ENCODE data around the gene TMED10. TPM values are rescaled to one million over a fixed set of nuclear protein-coding genes. Genes with fewer than 3 reads are reported as not detected.

Gene TMED10
- total and polyA plus RNA-seq, 2 of the 13 experiments (the other 11 are each of a cell fraction or from before 2014, with no cell fraction given), result 311 to 377 TPM

DNA sequence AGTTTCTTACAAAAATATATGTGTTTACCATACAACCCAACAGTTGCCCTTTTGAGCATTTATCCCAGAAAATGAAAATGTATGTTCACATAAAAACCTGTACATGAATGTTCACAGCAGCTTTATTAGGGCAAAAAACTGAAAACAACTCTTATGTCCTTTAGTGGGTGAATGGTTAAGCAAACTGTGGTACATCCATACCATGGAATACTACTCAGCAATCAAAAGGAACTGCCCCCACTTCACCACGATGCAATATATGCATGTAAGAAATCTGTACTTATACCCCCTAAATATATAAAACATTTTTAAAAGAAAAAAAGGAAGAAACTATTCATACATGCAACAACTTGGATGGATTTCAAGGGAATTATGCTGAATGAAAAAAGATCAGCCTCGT is 42.8 kb downstream of the TMED10 start:
- POLR2A ChIA-PET, result no interaction called here
- 48% methylated on average over 2 of the region's 2 CpGs for WGBS (ENCODE audit: low lambda C conversion rate)
- Histone ChIP-seq H4K20me1 (ENCODE audit: insufficient read depth, low read length) (no peaks in the 10 kb centered on the region), H2AFZ (ENCODE audit: low read length) (no peak overlapping the region), H3K4me2 (ENCODE audit: low read depth, low read length) (no peak overlapping the region), H3K4me3 (replicated peaks in 1 of 3; ENCODE audit: insufficient read depth in 1 of 3, low read depth in 2 of 3, low read length in 3 of 3) (no peak overlapping the region), H3K9me3 (ENCODE audit: low read length) (no peaks in the 10 kb centered on the region), H3K79me2 (ENCODE audit: insufficient read depth, low read length) (peaks cover 6% of the 10 kb centered on the region), H3K9ac (ENCODE audit: insufficient read depth, low read depth, low read length) (no peak overlapping the region), H3K4me1 (ENCODE audit: insufficient read depth, low read length) (peaks cover 4% of the 10 kb centered on the region), H3K27me3 (ENCODE audit: control insufficient read depth in 1 of 2, insufficient read depth in 2 of 2, low read length in 2 of 2) (no peaks in the 10 kb centered on the region), H3K36me3 (replicated peaks in 1 of 2; ENCODE audit: control insufficient read depth in 1 of 2, insufficient read depth in 2 of 2, low read length in 2 of 2) (peaks cover 13 to 17% of the 10 kb centered on the region in 2 experiments), H3K27ac (ENCODE audit: extremely low read length, insufficient read depth, low read length) (no peak overlapping the region)
- intact Hi-C loops (cut with micrococcal nuclease; ENCODE audit: unreplicated experiment) (loop anchor here (5.0 kb wide), 1 partner anchor 44 kb away; the partner anchor contains the start of gene TMED10), in situ Hi-C loops (cut with HindIII; ENCODE audit: extremely low pct_ligation_motif_present, low pct_unique_long_range_greater_than_20kb) (loop anchor here (5.0 kb wide), 1 partner anchor 164 kb away; no protein-coding TSS in a partner anchor)
- FAIRE-seq, result no peak
- CTCF ChIA-PET (ENCODE audit: low intra/inter-chr PET ratio, low total read pairs), result interaction anchor here (2.2 to 4.2 kb wide), 2 partner anchors 161 to 169 kb away, joined by 24 to 40 read pairs; no protein-coding TSS in a partner anchor
- no peak for ATAC-seq
- DNase-seq (ENCODE audit: low spot score), result no peak
- BruUV-seq (replicated peaks), result no TSS peak
- TF ChIP-seq, protein P1, sequence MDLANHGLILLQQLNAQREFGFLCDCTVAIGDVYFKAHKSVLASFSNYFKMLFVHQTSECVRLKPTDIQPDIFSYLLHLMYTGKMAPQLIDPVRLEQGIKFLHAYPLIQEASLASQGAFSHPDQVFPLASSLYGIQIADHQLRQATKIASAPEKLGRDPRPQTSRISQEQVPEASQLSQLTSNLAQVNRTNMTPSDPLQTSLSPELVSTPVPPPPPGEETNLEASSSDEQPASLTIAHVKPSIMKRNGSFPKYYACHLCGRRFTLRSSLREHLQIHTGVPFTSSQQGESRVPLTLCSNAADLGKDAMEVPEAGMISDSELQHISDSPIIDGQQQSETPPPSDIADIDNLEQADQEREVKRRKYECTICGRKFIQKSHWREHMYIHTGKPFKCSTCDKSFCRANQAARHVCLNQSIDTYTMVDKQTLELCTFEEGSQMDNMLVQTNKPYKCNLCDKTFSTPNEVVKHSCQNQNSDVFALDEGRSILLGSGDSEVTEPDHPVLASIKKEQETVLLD (CRISPR knock-in tag; IDR thresholded peaks at IDR 0.05; ENCODE audit: low read depth), result no peak
- no peak for TF ChIP-seq HMGA1 (CRISPR knock-in tag; conservative IDR thresholded peaks at IDR 0.05)
- no peak for TF ChIP-seq RCOR2 (CRISPR knock-in tag; IDR thresholded peaks at IDR 0.05)
- TF ChIP-seq, protein P2, sequence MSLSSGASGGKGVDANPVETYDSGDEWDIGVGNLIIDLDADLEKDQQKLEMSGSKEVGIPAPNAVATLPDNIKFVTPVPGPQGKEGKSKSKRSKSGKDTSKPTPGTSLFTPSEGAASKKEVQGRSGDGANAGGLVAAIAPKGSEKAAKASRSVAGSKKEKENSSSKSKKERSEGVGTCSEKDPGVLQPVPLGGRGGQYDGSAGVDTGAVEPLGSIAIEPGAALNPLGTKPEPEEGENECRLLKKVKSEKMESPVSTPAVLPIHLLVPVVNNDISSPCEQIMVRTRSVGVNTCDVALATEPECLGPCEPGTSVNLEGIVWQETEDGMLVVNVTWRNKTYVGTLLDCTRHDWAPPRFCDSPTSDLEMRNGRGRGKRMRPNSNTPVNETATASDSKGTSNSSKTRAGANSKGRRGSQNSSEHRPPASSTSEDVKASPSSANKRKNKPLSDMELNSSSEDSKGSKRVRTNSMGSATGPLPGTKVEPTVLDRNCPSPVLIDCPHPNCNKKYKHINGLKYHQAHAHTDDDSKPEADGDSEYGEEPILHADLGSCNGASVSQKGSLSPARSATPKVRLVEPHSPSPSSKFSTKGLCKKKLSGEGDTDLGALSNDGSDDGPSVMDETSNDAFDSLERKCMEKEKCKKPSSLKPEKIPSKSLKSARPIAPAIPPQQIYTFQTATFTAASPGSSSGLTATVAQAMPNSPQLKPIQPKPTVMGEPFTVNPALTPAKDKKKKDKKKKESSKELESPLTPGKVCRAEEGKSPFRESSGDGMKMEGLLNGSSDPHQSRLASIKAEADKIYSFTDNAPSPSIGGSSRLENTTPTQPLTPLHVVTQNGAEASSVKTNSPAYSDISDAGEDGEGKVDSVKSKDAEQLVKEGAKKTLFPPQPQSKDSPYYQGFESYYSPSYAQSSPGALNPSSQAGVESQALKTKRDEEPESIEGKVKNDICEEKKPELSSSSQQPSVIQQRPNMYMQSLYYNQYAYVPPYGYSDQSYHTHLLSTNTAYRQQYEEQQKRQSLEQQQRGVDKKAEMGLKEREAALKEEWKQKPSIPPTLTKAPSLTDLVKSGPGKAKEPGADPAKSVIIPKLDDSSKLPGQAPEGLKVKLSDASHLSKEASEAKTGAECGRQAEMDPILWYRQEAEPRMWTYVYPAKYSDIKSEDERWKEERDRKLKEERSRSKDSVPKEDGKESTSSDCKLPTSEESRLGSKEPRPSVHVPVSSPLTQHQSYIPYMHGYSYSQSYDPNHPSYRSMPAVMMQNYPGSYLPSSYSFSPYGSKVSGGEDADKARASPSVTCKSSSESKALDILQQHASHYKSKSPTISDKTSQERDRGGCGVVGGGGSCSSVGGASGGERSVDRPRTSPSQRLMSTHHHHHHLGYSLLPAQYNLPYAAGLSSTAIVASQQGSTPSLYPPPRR (CRISPR knock-in tag; IDR thresholded peaks at IDR 0.05; ENCODE audit: borderline replicate concordance), result no peak
- TF ChIP-seq NRL (CRISPR knock-in tag; IDR thresholded peaks at IDR 0.05; ENCODE audit: borderline replicate concordance), result no peak
- no peak for TF ChIP-seq ZNF235 (CRISPR knock-in tag; IDR thresholded peaks at IDR 0.05; ENCODE audit: borderline replicate concordance)
- TF ChIP-seq, protein P3, sequence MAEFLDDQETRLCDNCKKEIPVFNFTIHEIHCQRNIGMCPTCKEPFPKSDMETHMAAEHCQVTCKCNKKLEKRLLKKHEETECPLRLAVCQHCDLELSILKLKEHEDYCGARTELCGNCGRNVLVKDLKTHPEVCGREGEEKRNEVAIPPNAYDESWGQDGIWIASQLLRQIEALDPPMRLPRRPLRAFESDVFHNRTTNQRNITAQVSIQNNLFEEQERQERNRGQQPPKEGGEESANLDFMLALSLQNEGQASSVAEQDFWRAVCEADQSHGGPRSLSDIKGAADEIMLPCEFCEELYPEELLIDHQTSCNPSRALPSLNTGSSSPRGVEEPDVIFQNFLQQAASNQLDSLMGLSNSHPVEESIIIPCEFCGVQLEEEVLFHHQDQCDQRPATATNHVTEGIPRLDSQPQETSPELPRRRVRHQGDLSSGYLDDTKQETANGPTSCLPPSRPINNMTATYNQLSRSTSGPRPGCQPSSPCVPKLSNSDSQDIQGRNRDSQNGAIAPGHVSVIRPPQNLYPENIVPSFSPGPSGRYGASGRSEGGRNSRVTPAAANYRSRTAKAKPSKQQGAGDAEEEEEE (CRISPR knock-in tag; IDR thresholded peaks at IDR 0.05; ENCODE audit: borderline replicate concordance), result no peak
- TF ChIP-seq ZNF674 (CRISPR knock-in tag; IDR thresholded peaks at IDR 0.05; ENCODE audit: low read depth), result no peak
- no peak for TF ChIP-seq PHF5A (CRISPR knock-in tag; IDR thresholded peaks at IDR 0.05; ENCODE audit: low read depth, unreplicated experiment)
- no peak for TF ChIP-seq KMT2B (CRISPR knock-in tag; IDR thresholded peaks at IDR 0.05)
- TF ChIP-seq ELF3 (CRISPR knock-in tag; IDR thresholded peaks at IDR 0.05), result no peak
- no peak for TF ChIP-seq MYNN (CRISPR knock-in tag; IDR thresholded peaks at IDR 0.05; ENCODE audit: low read depth)
- TF ChIP-seq ZNF788 (CRISPR knock-in tag; IDR thresholded peaks at IDR 0.05; ENCODE audit: borderline replicate concordance), result no peak
- TF ChIP-seq ZNF549 (CRISPR knock-in tag; IDR thresholded peaks at IDR 0.05), result no peak
